ENCODE measurements around the gene PHOSPHO1. TPM values are rescaled to one million over a fixed set of nuclear protein-coding genes. Genes with fewer than 3 reads are reported as not detected.

Gene PHOSPHO1
- total and polyA plus RNA-seq, 2 of the 13 experiments (the other 11 are each of a cell fraction or from before 2014, with no cell fraction given) = not detected

GRCh38 chr17:49239963-49240362 is 9.4 kb upstream of the PHOSPHO1 start:
- no TSS peak for BruUV-seq (replicated peaks)
- ChIA-PET POLR2A (no interaction called here), CTCF (ENCODE audit: low intra/inter-chr PET ratio, low total read pairs) (no interaction called here)
- no peak overlapping the region for H3K4me2 ChIP-seq (ENCODE audit: low read depth, low read length)
- H3K79me2 ChIP-seq (ENCODE audit: insufficient read depth, low read length) = no peaks in the 10 kb centered on the region
- intact Hi-C loops (cut with micrococcal nuclease; ENCODE audit: unreplicated experiment) (no loop called here), in situ Hi-C loops (cut with HindIII; ENCODE audit: extremely low pct_ligation_motif_present, low pct_unique_long_range_greater_than_20kb) (no loop called here)
- 97% methylated on average over 1 of the region's 1 CpG for WGBS (ENCODE audit: low lambda C conversion rate)
- ATAC-seq (no peak), FAIRE-seq (no peak), DNase-seq (ENCODE audit: low spot score) (no peak)
- no peaks in the 10 kb centered on the region for H3K9me3 ChIP-seq (ENCODE audit: low read length)
- H3K27ac ChIP-seq (ENCODE audit: extremely low read length, insufficient read depth, low read length) = no peak overlapping the region
- TF ChIP-seq GPN1 (CRISPR knock-in tag; IDR thresholded peaks at IDR 0.05; ENCODE audit: borderline replicate concordance) = no peak
- no peak for TF ChIP-seq SMAD9 (CRISPR knock-in tag; IDR thresholded peaks at IDR 0.05)
- TF ChIP-seq AFF4 (CRISPR knock-in tag; IDR thresholded peaks at IDR 0.05) = no peak
- no peak for TF ChIP-seq ZNF629 (CRISPR knock-in tag; conservative IDR thresholded peaks at IDR 0.05)
- TF ChIP-seq ZNF660 (CRISPR knock-in tag; IDR thresholded peaks at IDR 0.05; ENCODE audit: borderline replicate concordance, low read depth) = no peak
- no peak for TF ChIP-seq ZC3H13 (CRISPR knock-in tag; IDR thresholded peaks at IDR 0.05)
- TF ChIP-seq SAFB2 (CRISPR knock-in tag; IDR thresholded peaks at IDR 0.05; ENCODE audit: borderline replicate concordance, low read depth) = no peak
- no peak overlapping the region for H2AFZ ChIP-seq (ENCODE audit: low read length)
- peaks cover 0 to 11% of the 10 kb centered on the region in 2 experiments; a peak in 4 of 5 replicates for H3K27me3 ChIP-seq (ENCODE audit: control insufficient read depth in 1 of 2, insufficient read depth in 2 of 2, low read length in 2 of 2)
- H3K4me3 ChIP-seq (replicated peaks in 1 of 3; ENCODE audit: insufficient read depth in 1 of 3, low read depth in 2 of 3, low read length in 3 of 3) = no peak overlapping the region
- no peak overlapping the region for H3K9ac ChIP-seq (ENCODE audit: insufficient read depth, low read depth, low read length)
- no peaks in the 10 kb centered on the region for H3K36me3 ChIP-seq (replicated peaks in 1 of 2; ENCODE audit: control insufficient read depth in 1 of 2, insufficient read depth in 2 of 2, low read length in 2 of 2)
- peaks cover 12% of the 10 kb centered on the region for H3K4me1 ChIP-seq (ENCODE audit: insufficient read depth, low read length)
- no peaks in the 10 kb centered on the region for H4K20me1 ChIP-seq (ENCODE audit: insufficient read depth, low read length)
